Occipital lobe (tissue), 2 donors: Measurements from ENCODE around the gene SLPI. TPM values are rescaled to one million over a fixed set of nuclear protein-coding genes. Genes with fewer than 3 reads are reported as not detected.

Experiments
- DNase-seq: peaks from one replicate; lab custom pipeline; 2025; lab: John Stamatoyannopoulos, UW
- total RNA-seq: library from RNA; depleted of rRNA; stranded (reverse); fragments of >200 nt; gene quantifications from one replicate; pipeline ENCODE4 v1.2.3, GENCODE V29; 2014

Gene SLPI
- total RNA-seq, 1 donor from 2014 or later: not detected

DNA sequence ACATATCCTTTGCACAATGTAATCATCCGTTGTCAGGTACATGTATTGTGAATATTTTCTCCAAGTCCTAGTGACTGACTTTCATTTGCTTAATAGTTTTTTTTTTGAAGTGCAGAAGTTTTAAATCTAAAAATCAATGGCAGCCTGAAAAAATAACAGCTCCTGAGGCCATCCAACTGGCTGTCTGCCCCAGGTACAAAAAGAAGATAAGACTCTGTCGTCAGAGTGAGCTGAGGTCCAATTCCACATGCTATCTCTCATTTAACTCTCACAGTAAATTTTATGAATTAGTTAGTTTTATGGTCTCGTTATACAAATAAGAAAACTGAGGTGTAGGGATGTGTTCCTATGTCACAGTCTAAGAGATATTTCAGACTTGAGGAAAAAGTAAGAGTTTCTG lies 21.0 kb upstream of the SLPI start:
- DNase-seq: no peak

DNA sequence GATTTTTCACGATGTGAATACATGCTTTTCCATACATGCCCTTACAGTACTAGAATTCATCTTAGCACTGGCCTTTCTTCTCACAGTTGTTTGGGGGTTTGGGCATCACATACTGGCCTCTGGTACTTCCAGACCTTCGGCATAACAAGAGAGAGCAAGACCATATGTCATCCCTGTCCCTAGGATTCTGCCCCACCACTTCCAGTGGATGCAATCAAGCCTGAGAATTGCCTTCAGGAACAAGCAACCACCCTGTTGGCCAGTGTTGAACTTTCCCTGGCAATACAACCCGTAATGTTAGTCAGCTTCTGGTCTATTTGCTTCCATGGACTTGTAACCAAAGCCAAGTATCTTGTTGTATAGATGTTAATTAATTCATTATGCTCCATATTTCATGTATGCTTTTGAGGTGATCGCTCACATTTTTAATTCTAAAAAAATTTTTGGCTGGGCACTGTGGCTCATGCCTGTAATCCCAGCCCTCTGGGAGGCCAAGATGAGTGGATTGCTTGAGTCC lies 15.4 kb upstream of the SLPI start:
- DNase-seq: no peak

DNA sequence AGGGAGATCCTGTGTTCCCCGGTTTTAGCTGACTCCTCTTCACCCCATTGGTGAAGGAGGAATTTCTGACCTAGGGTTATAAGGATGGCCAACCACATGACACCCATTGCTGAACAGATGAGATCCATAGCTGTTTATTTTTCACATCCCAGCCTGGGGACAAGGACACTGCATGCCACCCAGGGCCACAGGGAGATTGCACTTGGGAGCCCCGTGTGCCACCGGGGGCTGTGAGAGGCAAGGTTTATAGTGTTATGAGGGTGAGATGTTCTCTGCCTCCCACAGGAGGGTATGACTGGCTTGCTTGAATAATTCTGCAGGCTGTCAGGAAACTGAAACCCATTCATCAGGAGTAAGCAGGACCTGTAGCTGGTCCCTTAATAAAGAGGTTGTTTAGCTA lies 14.7 kb upstream of the SLPI start:
- DNase-seq: no peak

DNA sequence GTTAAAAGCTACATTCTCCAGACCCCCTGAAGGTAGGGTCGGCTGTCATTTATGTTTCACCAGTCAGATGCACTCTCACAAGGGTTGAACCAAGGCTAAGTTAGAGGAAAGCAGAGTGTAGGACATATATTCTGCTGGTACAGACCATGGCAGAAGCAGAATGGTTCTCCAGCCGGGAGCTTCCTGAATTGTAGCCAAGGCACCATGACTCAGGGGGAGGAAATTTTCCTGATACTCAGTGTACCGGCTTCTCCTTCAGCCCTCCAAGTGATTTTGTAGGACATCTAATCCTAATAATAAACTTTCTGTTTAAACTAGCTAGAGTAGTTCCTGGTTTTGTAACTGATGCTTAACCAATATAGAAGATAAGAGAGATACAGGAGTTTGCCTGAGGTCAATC lies 14.2 kb upstream of the SLPI start:
- DNase-seq: no peak

DNA sequence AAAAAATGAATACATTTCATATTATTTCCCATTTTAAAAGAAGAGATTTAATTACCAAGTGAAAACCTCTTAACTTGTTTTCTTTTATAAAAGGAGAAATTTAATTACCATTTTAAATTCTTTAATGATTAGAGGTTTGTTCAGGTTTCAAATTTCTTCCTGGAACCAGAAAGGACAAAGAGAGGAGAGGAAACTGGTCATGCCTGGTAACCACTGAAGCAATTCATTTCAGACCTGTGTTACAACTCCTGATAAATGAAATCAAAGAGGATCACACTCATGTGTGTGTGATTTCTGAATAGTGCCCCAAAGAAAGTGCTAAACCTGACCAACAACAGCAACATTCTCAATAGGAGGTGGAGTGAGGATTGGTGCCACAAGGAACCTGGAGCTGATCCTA lies 12.6 kb upstream of the SLPI start:
- DNase-seq: no peak

DNA sequence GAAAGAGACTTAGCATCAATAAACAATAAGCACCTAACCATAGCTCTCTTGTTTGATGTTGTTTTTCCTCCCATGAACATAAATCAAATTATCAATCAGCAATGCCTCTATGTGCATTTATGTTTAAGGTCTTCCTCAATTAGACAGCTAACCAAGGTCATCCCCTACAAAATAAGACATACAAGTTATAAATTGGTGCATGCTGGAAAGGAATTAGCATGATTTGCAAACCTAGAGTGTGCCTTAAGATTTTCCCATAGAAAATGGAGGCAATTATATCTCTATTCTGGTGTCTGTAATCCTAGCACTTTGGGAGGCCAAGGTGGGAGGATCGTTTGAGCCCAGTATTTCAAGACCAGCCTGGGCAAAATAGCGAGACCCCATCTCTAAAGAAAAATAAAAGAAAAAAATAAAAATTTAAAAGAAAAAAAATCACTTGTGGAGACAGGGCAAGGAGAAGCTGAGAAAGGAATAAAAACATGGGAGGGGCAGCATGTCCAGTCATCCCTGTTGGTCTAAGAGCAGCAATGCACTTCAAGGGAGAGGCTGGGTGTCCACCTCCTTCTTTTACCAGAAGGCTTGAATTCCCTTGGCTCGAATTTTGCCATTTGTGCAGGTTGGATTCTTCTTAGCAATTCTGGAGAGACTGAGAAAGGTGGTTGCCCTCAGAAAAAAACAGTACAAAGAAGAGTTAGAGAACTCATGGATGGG lies 9.3 kb upstream of the SLPI start:
- no peak for DNase-seq

DNA sequence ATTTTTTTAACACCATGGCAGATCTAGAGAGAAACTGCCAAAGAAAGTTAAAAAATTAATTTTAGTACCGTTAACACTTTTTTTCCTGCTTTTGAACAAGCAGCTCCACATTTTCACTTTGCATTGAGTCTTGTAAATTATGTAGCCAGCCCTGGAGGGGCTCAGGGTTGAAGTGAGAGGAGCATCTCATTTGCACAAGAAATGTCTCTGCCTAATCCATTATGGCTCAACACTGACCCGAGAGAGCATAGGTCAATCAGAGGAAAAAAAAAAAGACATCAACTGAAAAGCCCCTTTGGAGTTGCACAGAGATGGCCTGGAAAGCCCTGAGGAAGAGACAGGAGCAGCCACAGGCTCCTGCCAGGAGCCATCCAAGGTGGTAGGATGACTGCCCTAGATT lies 4.3 kb upstream of the SLPI start:
- no peak for DNase-seq

DNA sequence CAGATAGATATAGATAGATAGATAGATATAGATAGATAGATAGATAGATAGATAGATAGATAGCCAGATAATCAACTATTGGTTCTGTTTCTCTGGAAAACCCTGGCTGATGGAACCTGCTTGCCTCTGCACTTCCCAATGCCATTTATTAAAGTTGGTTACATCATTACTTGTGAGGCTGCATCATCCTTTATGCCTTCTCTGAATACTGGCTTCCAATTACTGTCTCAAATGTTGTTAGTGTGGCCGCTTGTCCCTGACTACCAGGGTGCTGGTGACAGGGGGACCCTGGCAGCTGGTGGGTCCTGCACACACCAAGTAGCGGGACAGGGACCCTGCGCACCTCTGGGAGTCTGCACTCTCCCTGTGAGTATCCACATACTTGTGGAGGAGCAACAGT lies 3.9 kb upstream of the SLPI start:
- DNase-seq: no peak

DNA sequence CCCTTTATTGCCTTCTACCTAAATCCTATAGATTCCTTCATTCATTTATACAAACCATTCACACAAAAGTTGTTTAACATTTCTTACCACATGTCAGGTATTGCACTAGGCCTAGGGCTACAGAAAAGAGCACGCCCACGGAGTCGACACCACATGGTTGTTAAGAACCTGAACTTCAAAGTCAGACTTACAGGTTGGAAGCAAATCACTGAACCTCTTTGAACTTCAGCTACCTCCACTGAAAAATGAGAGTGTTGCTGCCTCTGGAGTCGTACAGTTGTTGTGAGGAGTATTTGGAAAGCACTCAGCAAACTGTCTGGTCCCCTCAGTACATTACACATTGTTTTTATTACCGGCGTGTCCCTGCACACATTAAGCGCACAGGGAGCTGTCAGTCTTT lies 3.3 kb upstream of the SLPI start:
- DNase-seq: no peak

DNA sequence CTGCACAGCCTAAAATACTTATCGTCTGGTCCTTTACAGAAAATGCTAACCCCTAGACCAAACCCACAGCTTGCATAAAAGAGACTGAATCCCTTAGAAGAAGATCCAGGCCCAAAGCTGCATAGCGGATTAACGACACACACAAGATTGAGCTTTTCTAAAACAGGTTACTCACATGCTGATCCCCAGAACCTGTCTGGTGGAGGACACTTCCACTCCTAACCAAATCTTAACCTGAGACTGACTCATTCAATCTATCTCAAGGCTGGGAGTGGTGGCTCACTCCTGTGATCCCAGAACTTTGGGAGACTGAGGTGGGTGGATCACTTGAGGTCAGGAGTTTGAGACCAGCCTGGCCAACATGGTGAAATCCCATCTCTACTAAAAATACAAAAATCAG lies 2.8 kb upstream of the SLPI start:
- DNase-seq: no peak

DNA sequence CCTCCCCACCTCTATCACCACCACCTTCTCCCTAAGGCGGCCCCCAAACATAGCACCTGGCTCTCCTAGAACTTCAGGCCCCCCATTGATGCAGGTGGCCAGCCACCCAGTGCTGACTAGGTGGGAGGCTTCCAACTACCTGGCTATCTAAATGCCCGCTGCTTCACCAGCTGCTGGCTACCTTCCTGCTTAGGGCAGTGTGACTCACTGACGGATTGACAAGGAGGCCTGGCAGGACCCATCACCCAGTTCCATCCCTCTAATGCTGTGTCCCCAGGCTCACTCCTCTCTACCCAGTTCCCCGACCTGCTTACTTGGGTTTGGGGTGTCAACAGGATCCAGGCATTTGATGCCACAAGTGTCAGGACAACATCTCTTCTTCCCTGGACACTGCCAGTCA lies 1.1 kb downstream of the SLPI start:
- no peak for DNase-seq

DNA sequence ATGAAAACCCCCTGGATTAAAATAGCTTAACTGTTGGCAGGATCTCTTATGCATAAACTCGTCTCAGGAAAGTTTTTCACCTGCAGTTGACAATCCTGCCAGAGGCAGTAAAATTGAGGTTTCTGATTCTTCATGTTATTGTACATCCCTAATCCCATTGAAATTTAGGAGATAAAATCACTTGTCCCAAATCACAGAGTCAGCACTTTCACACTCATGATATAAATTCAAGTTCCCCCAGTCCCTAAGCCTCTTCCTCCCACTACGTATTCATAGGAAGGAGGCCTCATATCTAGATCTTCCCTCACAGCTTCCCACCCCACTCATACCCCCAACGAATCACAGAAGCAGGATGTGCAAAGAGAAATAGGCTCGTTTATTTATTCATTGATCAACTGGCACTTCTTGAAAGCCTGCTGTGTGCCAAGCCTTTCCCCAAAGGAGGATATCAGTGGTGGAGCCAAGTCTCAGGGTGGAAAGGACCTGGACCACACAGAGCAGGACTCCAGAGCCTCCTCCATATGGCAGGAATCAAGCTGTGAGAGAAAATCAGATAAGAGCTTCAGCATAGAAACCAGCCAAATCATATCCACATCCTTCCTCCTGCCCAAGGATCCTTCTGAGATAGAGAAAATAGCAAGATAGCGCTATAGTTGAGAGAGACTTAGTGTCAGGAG lies 2.3 kb downstream of the SLPI start:
- DNase-seq: no peak

DNA sequence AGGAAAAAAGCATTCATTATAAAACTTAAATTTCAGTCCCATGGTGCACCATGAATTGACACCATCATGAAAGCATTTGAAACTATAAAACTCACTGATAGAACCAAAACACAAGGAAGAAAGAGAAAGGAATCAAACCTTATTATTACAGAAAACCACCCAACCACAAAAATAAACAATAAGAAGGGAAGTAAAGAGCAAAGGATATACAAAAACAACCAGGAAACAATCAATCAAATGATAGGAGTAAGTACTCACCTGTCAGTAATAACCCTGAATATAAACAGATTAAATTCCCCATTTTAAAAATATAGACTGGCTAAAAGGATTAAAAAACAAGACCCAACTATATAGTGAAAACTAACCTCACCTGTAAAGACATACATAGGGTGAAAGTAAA lies 5.8 kb downstream of the SLPI start:
- DNase-seq: no peak

DNA sequence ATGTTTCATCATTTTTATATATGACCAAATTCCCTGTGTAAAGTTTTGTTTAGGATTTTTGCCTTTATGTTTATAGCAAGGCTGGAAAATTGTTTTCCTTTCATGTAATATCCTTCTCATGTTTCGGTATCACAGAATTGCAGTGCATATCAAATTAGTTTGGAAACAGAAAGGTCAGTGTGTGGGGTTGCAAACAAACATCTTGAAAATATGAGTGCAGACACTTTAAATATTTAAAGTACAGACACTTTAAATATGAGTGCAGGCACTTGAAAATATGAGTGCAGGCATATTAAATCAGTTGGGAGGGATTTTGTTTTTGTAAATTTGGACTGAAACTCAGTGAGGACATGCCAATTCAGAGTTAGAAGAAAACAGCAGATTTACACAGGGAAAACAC lies 6.5 kb downstream of the SLPI start:
- no peak for DNase-seq

DNA sequence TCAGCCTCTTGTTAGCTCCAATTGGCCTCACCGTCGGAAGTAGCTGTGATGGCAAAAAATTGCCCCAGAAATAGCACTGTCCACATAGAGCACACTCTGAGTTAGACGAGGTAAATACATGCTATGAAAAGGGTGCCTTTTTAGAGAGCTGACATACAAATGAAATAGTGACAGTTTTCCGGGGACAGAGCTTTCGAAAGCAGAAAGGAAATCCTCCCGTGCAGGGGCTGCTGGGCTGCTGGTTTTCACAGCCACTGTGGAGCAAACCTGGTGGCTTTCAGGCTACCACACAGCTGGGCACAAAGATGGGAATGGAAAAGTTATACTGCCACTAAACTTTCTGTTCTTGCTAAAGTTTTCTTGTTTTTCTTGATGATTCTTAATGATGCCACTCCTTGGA lies 8.3 kb downstream of the SLPI start:
- DNase-seq: no peak

DNA sequence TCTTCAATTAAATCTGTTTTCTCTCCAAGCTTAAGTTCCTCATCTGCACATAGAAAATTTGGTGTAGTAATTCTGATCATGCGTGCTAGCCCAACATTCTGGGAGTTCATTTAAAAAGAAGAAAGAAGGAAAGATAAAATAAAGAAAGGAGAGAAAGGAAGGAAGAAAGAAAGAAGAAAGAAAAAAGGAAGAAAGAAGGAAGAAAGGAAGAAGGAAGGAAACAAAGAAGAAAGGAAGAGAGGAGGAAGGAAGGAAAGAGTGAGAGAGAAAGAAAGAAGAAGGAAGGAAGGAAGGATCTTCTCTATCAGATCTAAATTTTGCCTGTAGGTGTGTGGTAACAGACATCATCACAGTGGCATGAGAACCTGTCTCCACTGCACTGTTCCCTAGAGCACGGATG lies 16.2 kb downstream of the SLPI start:
- no peak for DNase-seq

DNA sequence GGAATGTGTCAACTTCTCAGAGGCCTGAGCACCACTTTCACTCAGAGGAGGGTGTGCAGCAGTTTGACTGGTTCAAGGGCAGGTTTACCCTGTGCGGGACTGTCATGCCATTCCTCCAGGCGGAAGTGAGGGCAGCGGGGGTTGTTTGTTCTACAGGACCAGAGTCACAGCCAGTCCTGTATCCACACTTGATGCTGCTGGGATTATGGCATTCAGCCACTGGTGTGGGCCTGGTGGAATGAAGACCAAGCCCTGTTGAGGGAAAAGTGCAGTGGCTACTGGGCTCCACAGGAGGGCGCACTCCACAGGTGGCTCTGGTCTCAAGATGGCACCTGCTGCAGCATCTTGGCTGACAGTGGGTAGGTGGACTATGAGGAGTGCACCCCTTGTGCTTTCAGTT lies 18.4 kb downstream of the SLPI start:
- DNase-seq: no peak

DNA sequence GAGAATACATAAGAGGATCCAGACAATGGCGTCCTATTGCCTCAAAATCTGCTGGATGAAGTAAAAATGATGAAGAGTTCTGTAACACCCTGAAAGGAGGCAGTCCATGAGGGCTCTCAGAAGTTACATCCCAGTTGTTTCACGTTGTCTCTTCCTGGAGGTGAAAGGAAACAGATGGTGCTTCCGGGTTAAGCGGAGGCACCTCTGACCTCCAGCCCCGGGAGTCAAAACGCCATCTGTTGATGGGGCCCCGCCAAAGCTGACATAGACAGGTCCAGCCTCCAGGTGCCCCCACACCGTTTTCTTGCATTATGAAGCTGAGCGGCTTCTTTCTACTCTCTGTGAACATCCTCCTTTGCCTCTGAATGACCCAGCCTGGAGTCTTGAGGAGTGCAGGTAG lies 23.7 kb downstream of the SLPI start:
- no peak for DNase-seq

DNA sequence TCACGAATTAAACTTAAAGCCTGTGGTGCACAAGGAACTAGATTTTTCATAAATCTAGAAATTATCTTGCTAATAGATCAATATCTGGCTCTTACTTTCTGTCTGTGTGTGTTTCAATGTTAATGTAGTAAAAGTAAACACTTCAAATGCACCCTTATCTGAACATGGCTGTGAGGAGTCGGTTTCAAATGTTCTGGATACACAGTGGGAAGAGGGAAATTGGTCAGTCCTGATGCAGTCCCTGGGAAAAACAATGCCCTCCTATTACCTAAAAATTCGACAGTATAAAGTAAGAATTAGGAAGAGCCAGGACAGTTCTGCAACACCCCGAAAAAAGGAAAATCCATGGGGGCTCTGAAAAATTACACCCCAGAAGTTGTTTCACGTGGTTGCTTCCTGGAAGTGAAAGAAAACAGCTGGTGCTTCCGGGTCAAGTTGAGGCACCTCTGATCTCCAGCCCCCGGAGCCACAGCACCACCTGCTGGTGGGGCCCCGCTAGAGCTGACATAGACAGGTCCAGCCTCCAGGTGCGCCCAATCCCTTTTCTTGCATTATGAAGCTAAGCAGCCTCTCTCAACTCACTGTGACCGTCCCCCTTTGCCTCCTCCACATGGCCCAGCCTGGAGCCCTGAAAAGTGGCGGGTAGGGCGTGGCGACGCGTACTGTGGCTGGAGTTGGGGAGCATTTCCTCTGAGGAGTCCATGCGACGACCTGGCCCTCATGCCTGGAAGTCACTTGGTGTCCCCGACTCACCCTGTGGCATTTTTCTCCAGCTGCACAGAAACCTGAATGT lies 24.9 kb downstream of the SLPI start:
- DNase-seq: no peak

DNA sequence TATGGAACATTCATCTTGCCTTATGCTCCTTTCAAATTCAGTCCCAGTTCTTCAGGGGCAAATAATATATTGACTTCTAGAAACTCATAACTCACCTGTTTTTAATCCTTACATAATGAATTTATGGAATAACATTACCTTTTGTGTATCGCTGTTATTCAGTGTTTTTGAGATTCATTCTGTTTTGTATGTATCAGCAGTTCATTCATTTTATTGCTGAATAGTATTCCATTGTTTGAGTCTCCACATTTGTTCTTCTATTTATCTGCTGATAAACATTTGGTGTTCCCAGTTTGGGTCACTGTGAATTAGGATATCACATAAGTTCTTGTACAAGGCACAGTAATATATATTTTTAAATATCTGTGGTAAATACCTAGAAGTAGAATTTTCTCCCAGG lies 28.1 kb downstream of the SLPI start:
- no peak for DNase-seq

DNA sequence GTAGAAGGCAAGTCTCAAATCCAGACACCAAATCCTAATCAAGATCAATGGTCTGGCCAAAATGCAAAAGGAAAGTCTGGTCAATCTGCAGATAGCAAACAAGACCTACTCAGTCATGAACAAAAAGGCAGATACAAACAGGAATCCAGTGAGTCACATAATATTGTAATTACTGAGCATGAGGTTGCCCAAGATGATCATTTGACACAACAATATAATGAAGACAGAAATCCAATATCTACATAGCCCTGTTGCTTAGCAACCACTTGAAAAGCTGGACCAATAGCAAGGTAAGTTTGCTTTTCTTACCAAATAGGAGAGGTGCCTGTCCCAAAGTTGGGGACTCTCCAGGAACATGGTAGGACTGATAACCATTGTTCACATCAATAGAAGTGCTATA lies 31.2 kb downstream of the SLPI start:
- no peak for DNase-seq

DNA sequence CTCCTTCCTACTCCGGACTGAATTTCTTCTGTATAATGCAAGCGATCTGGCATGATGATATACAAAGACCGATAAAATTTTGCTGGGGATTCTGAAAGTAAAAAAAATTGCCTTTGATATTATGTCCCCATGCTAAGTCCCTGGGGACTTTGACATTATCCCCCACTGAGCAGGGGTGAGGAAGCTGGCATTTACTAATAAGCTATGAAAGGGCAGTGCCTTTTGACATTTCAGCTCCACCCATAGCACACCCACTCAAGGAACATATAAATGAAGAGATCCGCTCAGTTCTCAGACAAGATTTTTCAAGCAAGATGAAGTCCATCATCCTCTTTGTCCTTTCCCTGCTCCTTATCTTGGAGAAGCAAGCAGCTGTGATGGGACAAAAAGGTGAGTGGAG lies 33.3 kb downstream of the SLPI start, which contains the start of gene SEMG2:
SEMG2 (plus strand) TSS at position 298 of the 400 bp plus-strand sequence; CDS start at position 315, 17 bp downstream.
- DNase-seq: no peak
